ENCODE measurements around the gene B3GNT5.
A peak's percentile ranks its signal among the peaks of the same experiment; 100 is the strongest.

B3GNT5 gene

GRCh38 chr3:183299976-183300375 is 46.9 kb downstream of the B3GNT5 start:
- H3K4me3 ChIP-seq (ENCODE audit: low read depth, low read length): no peak overlapping the region
- TF ChIP-seq MYC (IDR thresholded peaks at IDR 0.05; ENCODE audit: low read depth, low read length) (no peak), CTCF (IDR thresholded peaks at IDR 0.05; ENCODE audit: low read depth, low read length) (no peak), MAX (IDR thresholded peaks at IDR 0.05; ENCODE audit: low read depth, low read length) (no peak), POLR2A (IDR thresholded peaks at IDR 0.05; ENCODE audit: extremely low read depth, insufficient read length) (no peak)
- no peak for DNase-seq (ENCODE audit: low read depth)

- TF ChIP-seq MAX (IDR thresholded peaks at IDR 0.05; ENCODE audit: low read depth, low read length): no peak
These were observed 48.0 kb downstream of the B3GNT5 start for GRCh38 chr3:183300996-183301562.

GRCh38 chr3:183301937-183302580 is 49.0 kb downstream of the B3GNT5 start:
- no peak for TF ChIP-seq MAX (IDR thresholded peaks at IDR 0.05; ENCODE audit: low read depth, low read length)
- TF ChIP-seq MYC (IDR thresholded peaks at IDR 0.05; ENCODE audit: low read depth, low read length): no peak
- no peak for TF ChIP-seq POLR2A (IDR thresholded peaks at IDR 0.05; ENCODE audit: extremely low read depth, insufficient read length)
- peak; percentile 71 for DNase-seq (ENCODE audit: low read depth)
- no peak overlapping the region for H3K4me3 ChIP-seq (ENCODE audit: low read depth, low read length)

More at GRCh38 chr3:183300996-183301562, 48.0 kb downstream of the B3GNT5 start:
- DNase-seq (ENCODE audit: low read depth): no peak
- no peak overlapping the region for H3K4me3 ChIP-seq (ENCODE audit: low read depth, low read length)

GRCh38 chr3:183303690-183304089 is 50.6 kb downstream of the B3GNT5 start:
- no peak for DNase-seq (ENCODE audit: low read depth)

GRCh38 chr3:183306798-183307671 is 54.0 kb downstream of the B3GNT5 start:
- DNase-seq (ENCODE audit: low read depth): peak; percentile 89
- H3K4me3 ChIP-seq (ENCODE audit: low read depth, low read length): no peak overlapping the region
- TF ChIP-seq MAX (IDR thresholded peaks at IDR 0.05; ENCODE audit: low read depth, low read length) (peak; percentile 57; the same call in 1 of the 2 replicates), CTCF (IDR thresholded peaks at IDR 0.05; ENCODE audit: low read depth, low read length) (no peak), MYC (IDR thresholded peaks at IDR 0.05; ENCODE audit: low read depth, low read length) (peak; percentile 52), POLR2A (IDR thresholded peaks at IDR 0.05; ENCODE audit: extremely low read depth, insufficient read length) (no peak)

More at GRCh38 chr3:183303690-183304089, 50.6 kb downstream of the B3GNT5 start:
- no peak overlapping the region for H3K4me3 ChIP-seq (ENCODE audit: low read depth, low read length)
- TF ChIP-seq MAX (IDR thresholded peaks at IDR 0.05; ENCODE audit: low read depth, low read length): no peak
- TF ChIP-seq POLR2A (IDR thresholded peaks at IDR 0.05; ENCODE audit: extremely low read depth, insufficient read length): no peak
- TF ChIP-seq CTCF (IDR thresholded peaks at IDR 0.05; ENCODE audit: low read depth, low read length): no peak
- no peak for TF ChIP-seq MYC (IDR thresholded peaks at IDR 0.05; ENCODE audit: low read depth, low read length)

- DNase-seq (ENCODE audit: low read depth): no peak
- TF ChIP-seq POLR2A (IDR thresholded peaks at IDR 0.05; ENCODE audit: extremely low read depth, insufficient read length): no peak
- no peak for TF ChIP-seq CTCF (IDR thresholded peaks at IDR 0.05; ENCODE audit: low read depth, low read length)
- no peak for TF ChIP-seq MAX (IDR thresholded peaks at IDR 0.05; ENCODE audit: low read depth, low read length)
- TF ChIP-seq MYC (IDR thresholded peaks at IDR 0.05; ENCODE audit: low read depth, low read length): no peak
- no peak overlapping the region for H3K4me3 ChIP-seq (ENCODE audit: low read depth, low read length)
These were observed 54.7 kb downstream of the B3GNT5 start for GRCh38 chr3:183307749-183308148.
